ENCODE data around the gene SLC5A11.

Gene SLC5A11

GRCh38 chr16:24929409-24929808 lies 83.6 kb downstream of the SLC5A11 start:
- DNase-seq (ENCODE audit: extremely low read depth, insufficient read length), result no peak
- H3K27me3 ChIP-seq (replicated peaks; ENCODE audit: control insufficient read depth, insufficient read depth, low read length), result no peaks in the 10 kb centered on the region
- H3K36me3 ChIP-seq (ENCODE audit: control insufficient read depth, insufficient read depth, low read length), result peaks cover 26% of the 10 kb centered on the region
- TF ChIP-seq CTCF (IDR thresholded peaks at IDR 0.05; ENCODE audit: insufficient read depth, low read length, poor library complexity, severe bottlenecking), result no peak
- no peak overlapping the region for H3K4me3 ChIP-seq (replicated peaks; ENCODE audit: low read depth, low read length)

DNA sequence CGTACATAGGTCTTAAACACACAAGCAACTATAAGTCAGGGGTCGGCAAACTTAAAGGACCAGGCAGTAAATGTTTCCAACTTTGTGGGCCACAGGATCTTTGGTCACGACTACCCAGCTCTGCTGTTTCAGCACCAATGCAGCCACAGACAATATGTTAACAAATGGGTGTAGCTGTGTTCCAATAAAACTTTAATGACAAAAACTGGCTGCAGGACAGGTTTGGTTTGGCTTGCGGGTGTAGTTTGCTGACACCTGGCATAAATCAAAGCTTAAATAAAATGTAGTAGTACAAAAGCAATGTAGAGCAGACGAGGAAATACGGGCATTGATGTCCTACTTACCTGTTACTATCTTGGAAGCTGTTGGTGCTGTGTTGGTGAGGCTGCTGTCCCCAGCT lies 84.7 kb downstream of the SLC5A11 start:
- Histone ChIP-seq H3K36me3 (ENCODE audit: control insufficient read depth, insufficient read depth, low read length) (peaks cover 29% of the 10 kb centered on the region), H3K27me3 (replicated peaks; ENCODE audit: control insufficient read depth, insufficient read depth, low read length) (no peaks in the 10 kb centered on the region), H3K4me3 (replicated peaks; ENCODE audit: low read depth, low read length) (no peak overlapping the region)
- DNase-seq (ENCODE audit: extremely low read depth, insufficient read length), result no peak
- TF ChIP-seq CTCF (IDR thresholded peaks at IDR 0.05; ENCODE audit: insufficient read depth, low read length, poor library complexity, severe bottlenecking), result no peak

GRCh38 chr16:24931091-24931490 lies 85.3 kb downstream of the SLC5A11 start:
- TF ChIP-seq CTCF (IDR thresholded peaks at IDR 0.05; ENCODE audit: insufficient read depth, low read length, poor library complexity, severe bottlenecking), result no peak
- peaks cover 31% of the 10 kb centered on the region for H3K36me3 ChIP-seq (ENCODE audit: control insufficient read depth, insufficient read depth, low read length)
- H3K4me3 ChIP-seq (replicated peaks; ENCODE audit: low read depth, low read length), result no peak overlapping the region
- DNase-seq (ENCODE audit: extremely low read depth, insufficient read length), result no peak
- no peaks in the 10 kb centered on the region for H3K27me3 ChIP-seq (replicated peaks; ENCODE audit: control insufficient read depth, insufficient read depth, low read length)

DNA sequence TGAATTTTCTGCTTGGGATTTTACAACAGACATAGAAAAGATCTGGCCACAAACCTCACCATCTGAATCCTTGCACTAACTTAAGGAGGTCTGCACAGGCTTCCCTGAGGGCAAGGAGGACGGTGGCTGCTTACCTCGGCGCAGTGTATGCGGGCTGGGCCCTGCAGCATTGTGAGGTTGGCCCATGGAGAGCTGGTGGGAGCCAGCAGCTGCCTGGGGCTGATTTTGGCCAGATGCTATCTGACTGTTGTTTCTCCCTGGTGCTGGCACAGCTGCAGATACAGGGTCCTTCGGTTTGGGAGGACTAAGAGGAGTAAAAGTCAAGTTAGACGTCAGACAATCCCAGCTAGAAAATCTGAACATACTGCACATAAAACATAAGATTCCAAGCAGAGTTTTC lies 89.6 kb downstream of the SLC5A11 start:
- Histone ChIP-seq H3K36me3 (ENCODE audit: control insufficient read depth, insufficient read depth, low read length) (peaks cover 38% of the 10 kb centered on the region), H3K27me3 (replicated peaks; ENCODE audit: control insufficient read depth, insufficient read depth, low read length) (no peaks in the 10 kb centered on the region), H3K4me3 (replicated peaks; ENCODE audit: low read depth, low read length) (no peak overlapping the region)
- no peak for DNase-seq (ENCODE audit: extremely low read depth, insufficient read length)
- TF ChIP-seq CTCF (IDR thresholded peaks at IDR 0.05; ENCODE audit: insufficient read depth, low read length, poor library complexity, severe bottlenecking), result no peak

DNA sequence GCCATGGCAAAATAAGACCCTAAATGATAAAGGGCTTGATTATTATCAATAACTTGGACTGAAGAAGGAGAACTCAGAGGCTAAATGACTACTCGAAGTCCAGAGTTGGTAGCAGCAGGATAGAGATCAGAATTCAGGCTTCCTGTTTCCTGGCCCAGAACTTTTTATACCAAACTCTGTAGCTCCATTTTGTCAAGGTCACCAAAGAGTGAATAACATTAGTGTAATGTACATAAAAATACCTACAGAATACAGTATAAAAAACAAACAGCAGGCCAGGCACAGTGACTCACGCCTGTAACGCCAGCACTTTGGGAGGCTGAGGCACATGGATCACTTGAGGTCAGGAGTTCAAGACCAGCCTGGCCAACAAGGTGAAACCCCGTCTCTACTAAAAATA lies 90.4 kb downstream of the SLC5A11 start:
- peaks cover 36% of the 10 kb centered on the region for H3K36me3 ChIP-seq (ENCODE audit: control insufficient read depth, insufficient read depth, low read length)
- H3K27me3 ChIP-seq (replicated peaks; ENCODE audit: control insufficient read depth, insufficient read depth, low read length), result no peaks in the 10 kb centered on the region
- H3K4me3 ChIP-seq (replicated peaks; ENCODE audit: low read depth, low read length), result no peak overlapping the region
- TF ChIP-seq CTCF (IDR thresholded peaks at IDR 0.05; ENCODE audit: insufficient read depth, low read length, poor library complexity, severe bottlenecking), result no peak
- no peak for DNase-seq (ENCODE audit: extremely low read depth, insufficient read length)

DNA sequence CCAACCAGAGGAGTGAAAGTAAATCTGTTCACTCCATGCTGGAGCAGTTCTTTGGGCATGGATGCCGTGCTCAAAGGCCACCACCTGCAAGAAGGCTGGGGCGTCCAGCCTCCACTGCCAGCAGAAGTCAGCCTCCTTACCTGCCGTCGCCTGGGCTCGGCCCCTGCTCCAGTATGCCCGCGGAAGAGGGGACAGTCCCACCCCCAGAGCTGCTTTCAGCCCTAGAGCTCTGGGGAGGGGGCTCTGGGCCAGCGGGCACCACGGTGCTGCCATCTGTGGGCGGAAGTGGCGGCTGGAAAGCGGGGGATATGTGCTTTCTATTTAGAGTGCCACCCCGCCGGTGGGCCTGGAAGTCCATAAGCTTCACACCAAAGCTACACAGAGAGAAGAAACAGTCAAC lies 93.5 kb downstream of the SLC5A11 start:
- no peak for DNase-seq (ENCODE audit: extremely low read depth, insufficient read length)
- no peaks in the 10 kb centered on the region for H3K27me3 ChIP-seq (replicated peaks; ENCODE audit: control insufficient read depth, insufficient read depth, low read length)
- H3K36me3 ChIP-seq (ENCODE audit: control insufficient read depth, insufficient read depth, low read length), result peaks cover 37% of the 10 kb centered on the region
- no peak overlapping the region for H3K4me3 ChIP-seq (replicated peaks; ENCODE audit: low read depth, low read length)
- no peak for TF ChIP-seq CTCF (IDR thresholded peaks at IDR 0.05; ENCODE audit: insufficient read depth, low read length, poor library complexity, severe bottlenecking)
